Right atrium auricular region (tissue), 2 donors: ENCODE results near the gene TGFBRAP1. TPM values are rescaled to one million over a fixed set of nuclear protein-coding genes. Genes with fewer than 3 reads are reported as not detected.

Experiments used
- DNase-seq: peaks from one replicate; pipeline ENCODE4 v3.0.0-alpha.2; 2019; ENCODE audit warnings: low spot score
- H3K27ac ChIP-seq, 2 donors: fragments of 200-600 bp; sonication (generic); 1 replicate in 1 of 2; 2 replicates in 1 of 2; pipeline ENCODE4 v1.5.1; 2016 to 2019
- H3K27me3 ChIP-seq, 2 donors: fragments of 200-600 bp; sonication (generic); one replicate each; pipeline versions ENCODE4 v1.5.1 to v1.6.0; 2017 to 2019
- H3K36me3 ChIP-seq: fragments of 200-600 bp; sonication (generic); one replicate; pipeline ENCODE4 v1.5.1; 2016
- H3K4me1 ChIP-seq, 2 donors: fragments of 200-600 bp; sonication (generic); one replicate each; pipeline versions ENCODE4 v1.5.1 to v1.6.0; 2017 to 2019
- H3K4me3 ChIP-seq, 2 donors: fragments of 200-600 bp; sonication (generic); 1 replicate in 1 of 2; 2 replicates in 1 of 2; pipeline ENCODE4 v1.5.1; 2017 to 2019; ENCODE audit warnings: mild to moderate bottlenecking in 1 of 2, moderate library complexity in 1 of 2
- H3K9me3 ChIP-seq, 2 donors: fragments of 200-600 bp; sonication (generic); one replicate each; pipeline ENCODE4 v1.5.1; 2019
- total RNA-seq, 2 donors: library from RNA; depleted of rRNA; stranded (reverse); fragments of >200 nt; gene quantifications; one replicate each; pipeline ENCODE4 v1.1.0, GENCODE V29; 2016
- TF ChIP-seq, protein P1 (sequence below), 2 donors: fragments of 200-600 bp; sonication (generic); IDR thresholded peaks; one replicate each; pipeline ENCODE4 v1.5.1; 2019; ENCODE audit warnings: antibody characterized with exemption in 2 of 2

Gene TGFBRAP1
- total RNA-seq, 2 donors from 2014 or later = 13.3 to 15.8 TPM

DNA sequence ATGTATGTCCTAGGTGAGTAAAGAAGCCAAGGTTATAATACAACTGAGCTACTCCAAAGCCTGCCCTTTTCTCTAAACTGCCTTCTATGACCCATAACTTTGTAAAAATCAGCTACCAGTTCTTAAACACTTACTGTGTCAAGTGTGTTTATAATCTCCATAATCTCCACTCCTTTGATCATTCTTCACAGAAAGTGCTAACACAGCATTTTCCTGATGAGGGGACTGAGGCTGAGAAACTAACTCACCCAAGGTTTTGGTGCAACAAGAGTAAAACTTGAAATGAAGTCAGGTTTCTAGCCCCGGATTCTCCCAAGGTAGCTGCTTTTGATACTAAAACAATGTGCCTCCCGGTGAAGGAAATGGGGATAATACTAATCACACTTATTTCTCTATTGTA, 5.9 kb upstream of the TGFBRAP1 start:
- TF ChIP-seq, protein P1, sequence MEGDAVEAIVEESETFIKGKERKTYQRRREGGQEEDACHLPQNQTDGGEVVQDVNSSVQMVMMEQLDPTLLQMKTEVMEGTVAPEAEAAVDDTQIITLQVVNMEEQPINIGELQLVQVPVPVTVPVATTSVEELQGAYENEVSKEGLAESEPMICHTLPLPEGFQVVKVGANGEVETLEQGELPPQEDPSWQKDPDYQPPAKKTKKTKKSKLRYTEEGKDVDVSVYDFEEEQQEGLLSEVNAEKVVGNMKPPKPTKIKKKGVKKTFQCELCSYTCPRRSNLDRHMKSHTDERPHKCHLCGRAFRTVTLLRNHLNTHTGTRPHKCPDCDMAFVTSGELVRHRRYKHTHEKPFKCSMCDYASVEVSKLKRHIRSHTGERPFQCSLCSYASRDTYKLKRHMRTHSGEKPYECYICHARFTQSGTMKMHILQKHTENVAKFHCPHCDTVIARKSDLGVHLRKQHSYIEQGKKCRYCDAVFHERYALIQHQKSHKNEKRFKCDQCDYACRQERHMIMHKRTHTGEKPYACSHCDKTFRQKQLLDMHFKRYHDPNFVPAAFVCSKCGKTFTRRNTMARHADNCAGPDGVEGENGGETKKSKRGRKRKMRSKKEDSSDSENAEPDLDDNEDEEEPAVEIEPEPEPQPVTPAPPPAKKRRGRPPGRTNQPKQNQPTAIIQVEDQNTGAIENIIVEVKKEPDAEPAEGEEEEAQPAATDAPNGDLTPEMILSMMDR (IDR thresholded peaks at IDR 0.05) = no peak
- Histone ChIP-seq H3K36me3 (peaks cover 6% of the 10 kb centered on the region), H3K9me3 (no peaks in the 10 kb centered on the region), H3K4me1 (peaks cover 0 to 23% of the 10 kb centered on the region in 2 donors), H3K27me3 (no peaks in the 10 kb centered on the region), H3K27ac (no peak overlapping the region), H3K4me3 (no peak overlapping the region)
- DNase-seq = no peak

DNA sequence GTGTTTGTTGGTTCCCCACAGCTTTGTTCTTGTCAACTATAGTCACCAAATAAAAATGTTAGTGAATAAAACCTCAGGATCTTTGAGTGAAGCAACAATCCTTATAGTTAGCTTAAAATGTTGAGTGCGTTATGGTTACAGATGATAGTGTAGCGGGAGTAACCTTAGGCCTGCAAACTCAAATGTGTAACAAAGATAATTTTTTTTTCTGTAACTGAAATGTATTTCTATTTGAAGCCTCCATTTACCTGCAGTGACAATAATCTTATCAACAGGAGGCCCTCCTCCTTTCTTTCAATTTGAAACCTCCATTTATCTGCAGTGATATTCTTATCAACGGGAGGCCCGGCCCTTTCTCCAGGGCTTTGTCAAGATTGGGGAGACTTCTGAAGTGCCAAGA, 4.7 kb upstream of the TGFBRAP1 start:
- Histone ChIP-seq H3K27ac (no peak overlapping the region), H3K9me3 (no peaks in the 10 kb centered on the region), H3K36me3 (no peaks in the 10 kb centered on the region), H3K27me3 (no peaks in the 10 kb centered on the region), H3K4me3 (no peak overlapping the region), H3K4me1 (peaks cover 0 to 29% of the 10 kb centered on the region in 2 donors)
- no peak for DNase-seq
- TF ChIP-seq, protein P1 (IDR thresholded peaks at IDR 0.05) = no peak

DNA sequence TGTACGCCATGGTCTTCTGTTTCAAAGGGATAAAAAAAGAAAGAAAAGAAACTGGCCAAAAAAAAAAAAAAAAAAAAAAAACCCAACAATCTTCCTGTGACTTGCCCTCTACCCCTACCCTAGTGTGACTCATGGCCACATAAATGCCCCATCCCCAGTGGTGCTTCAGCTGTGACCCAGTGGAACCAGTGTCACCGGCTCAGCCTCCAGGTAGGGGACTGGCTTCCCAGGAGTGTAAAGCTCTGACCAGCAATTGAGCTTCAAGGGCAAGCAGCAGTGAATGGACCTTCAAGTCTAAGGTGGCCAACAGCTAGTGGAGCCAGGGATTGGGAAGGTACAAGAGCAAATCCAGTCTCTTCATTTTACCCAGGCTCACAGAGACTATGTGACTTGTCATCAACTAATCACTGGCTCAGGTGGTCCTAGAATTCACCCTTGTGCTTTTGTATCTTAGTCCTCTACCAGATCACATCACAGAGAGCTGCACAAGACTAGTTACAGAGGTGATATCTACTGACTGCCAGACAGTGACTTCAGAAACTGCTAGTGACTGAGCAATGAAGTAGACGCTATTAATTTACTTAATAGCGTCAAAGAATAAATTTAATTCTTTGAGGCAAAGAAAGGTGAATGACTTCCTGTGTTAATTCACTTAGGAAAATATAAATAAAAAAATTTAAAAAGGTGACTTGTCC, 1.3 kb upstream of the TGFBRAP1 start:
- no peak for DNase-seq
- H3K27me3 ChIP-seq = no peaks in the 10 kb centered on the region
- TF ChIP-seq, protein P1 (IDR thresholded peaks at IDR 0.05) = no peak
- peaks cover 0 to 19% of the 10 kb centered on the region in 2 donors for H3K4me1 ChIP-seq
- H3K4me3 ChIP-seq = no peak overlapping the region
- no peak overlapping the region for H3K27ac ChIP-seq
- no peaks in the 10 kb centered on the region for H3K36me3 ChIP-seq
- H3K9me3 ChIP-seq = no peaks in the 10 kb centered on the region

DNA sequence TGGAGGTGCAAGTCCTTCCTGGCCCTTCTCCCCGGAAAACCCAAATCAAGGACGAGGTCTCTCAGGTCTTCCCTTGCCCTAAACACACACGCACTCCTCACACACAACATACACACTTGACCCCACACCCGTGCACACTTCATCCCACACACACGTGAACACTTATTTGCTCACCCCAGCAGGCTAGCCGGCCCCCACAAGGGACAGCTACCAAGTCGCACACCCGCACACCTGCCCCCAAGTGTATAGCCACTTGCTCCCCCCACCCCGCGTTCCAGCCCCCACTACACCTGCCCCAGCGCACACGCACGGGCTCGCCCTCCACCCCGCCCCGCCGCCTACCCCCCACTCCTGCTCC, 359 bp downstream of the TGFBRAP1 start:
- Histone ChIP-seq H3K4me1 (peaks cover 0 to 19% of the 10 kb centered on the region in 2 donors), H3K27me3 (no peaks in the 10 kb centered on the region), H3K27ac (peak overlapping the region; percentile 71 to 83), H3K9me3 (no peaks in the 10 kb centered on the region), H3K36me3 (no peaks in the 10 kb centered on the region), H3K4me3 (peak overlapping the region; percentile 58 to 82)
- DNase-seq = no peak
- TF ChIP-seq, protein P1 (IDR thresholded peaks at IDR 0.05) = no peak

GRCh38 chr2:105328281-105329196, 996 bp downstream of the TGFBRAP1 start:
- no peak for DNase-seq
- no peaks in the 10 kb centered on the region for H3K9me3 ChIP-seq
- H3K27me3 ChIP-seq = no peaks in the 10 kb centered on the region
- no peaks in the 10 kb centered on the region for H3K36me3 ChIP-seq
- peak overlapping the region; percentile 58 to 82 for H3K4me3 ChIP-seq
- H3K27ac ChIP-seq = peak overlapping the region; percentile 71 to 83
- H3K4me1 ChIP-seq = peaks cover 0 to 22% of the 10 kb centered on the region in 2 donors
- TF ChIP-seq, protein P1 (IDR thresholded peaks at IDR 0.05) = no peak
